HL-60/S4 treated with retinoic acid at 250 ng/mL for 4 days and 3 days (cell line): ENCODE data around the gene DHX57.

ENCODE experiments used
- in situ Hi-C: fragments of 300-500 bp; cut with MboI; formaldehyde crosslinking; loops from 2 replicates; pipeline ENCODE4 v1.7.0; 2022; ENCODE audit warnings: low sequenced_read_pairs

DHX57 gene, protein sequence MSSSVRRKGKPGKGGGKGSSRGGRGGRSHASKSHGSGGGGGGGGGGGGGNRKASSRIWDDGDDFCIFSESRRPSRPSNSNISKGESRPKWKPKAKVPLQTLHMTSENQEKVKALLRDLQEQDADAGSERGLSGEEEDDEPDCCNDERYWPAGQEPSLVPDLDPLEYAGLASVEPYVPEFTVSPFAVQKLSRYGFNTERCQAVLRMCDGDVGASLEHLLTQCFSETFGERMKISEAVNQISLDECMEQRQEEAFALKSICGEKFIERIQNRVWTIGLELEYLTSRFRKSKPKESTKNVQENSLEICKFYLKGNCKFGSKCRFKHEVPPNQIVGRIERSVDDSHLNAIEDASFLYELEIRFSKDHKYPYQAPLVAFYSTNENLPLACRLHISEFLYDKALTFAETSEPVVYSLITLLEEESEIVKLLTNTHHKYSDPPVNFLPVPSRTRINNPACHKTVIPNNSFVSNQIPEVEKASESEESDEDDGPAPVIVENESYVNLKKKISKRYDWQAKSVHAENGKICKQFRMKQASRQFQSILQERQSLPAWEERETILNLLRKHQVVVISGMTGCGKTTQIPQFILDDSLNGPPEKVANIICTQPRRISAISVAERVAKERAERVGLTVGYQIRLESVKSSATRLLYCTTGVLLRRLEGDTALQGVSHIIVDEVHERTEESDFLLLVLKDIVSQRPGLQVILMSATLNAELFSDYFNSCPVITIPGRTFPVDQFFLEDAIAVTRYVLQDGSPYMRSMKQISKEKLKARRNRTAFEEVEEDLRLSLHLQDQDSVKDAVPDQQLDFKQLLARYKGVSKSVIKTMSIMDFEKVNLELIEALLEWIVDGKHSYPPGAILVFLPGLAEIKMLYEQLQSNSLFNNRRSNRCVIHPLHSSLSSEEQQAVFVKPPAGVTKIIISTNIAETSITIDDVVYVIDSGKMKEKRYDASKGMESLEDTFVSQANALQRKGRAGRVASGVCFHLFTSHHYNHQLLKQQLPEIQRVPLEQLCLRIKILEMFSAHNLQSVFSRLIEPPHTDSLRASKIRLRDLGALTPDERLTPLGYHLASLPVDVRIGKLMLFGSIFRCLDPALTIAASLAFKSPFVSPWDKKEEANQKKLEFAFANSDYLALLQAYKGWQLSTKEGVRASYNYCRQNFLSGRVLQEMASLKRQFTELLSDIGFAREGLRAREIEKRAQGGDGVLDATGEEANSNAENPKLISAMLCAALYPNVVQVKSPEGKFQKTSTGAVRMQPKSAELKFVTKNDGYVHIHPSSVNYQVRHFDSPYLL (N-terminal part only)

DNA sequence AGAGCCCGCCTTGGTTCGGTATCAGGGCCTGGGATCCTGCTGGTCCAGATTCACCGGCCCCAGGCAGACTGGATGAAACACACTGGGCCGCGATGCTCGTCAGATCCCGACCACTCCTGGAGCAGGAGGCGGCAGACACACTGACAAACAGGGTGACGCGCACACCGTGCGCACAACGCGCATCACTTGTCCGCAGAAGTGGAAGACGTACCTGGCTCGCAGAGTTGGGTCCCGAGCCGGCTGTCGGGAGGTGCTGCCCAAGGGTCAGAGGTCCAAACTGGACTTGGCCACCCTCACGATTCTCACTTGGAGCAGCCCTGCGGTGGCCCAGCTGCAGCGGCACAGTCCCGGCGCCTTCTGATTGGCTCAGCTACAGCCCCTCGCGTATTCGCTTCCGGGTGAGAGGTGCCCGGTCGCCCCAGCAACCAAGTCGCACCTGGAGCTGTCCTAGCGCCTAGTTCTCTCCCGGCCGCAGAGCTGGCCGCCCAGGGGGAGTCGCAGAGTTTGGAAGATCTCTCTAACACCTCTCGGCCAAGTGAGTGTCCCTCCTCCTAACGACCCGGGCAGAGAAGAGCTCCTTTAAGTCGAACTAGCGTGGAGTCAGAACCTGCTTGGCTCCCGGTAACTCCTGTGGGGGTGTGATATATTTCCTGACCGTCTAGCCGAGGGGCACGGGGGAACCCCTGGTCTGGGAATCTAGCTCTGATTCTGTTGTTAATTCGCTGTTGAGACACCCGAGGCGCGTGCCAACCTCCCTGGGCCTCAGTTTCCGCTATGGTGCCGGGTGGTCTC, at the start of gene DHX57, which contains the start of gene MORN2:
DHX57 (minus strand) TSS at position 359 of the 792 bp plus-strand sequence. CDS start 7,529 bp downstream, outside the sequence.
MORN2 (plus strand) TSS at position 401 of the 792 bp plus-strand sequence.
- in situ Hi-C loops, result no loop called here

DNA sequence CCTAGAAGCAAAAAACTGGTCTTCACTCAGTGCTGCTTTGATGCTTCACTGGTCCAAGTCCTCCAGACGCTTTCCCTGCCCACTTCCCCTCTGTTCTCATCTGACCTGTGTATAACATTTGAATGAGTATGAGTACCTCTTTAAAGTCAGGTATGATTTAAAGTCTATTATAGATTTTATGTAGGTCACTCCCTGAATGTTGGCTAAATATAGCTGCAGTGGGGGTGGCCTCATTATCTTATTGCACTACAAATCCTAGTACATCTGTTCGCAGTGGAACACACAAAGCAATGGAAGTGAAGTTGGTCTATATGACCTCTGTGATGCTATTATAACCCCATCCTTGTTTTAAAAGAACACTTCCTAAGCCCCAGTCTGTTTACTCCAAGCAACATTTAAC, 47.2 kb upstream of the DHX57 start:
- in situ Hi-C loops, result no loop called here

DNA sequence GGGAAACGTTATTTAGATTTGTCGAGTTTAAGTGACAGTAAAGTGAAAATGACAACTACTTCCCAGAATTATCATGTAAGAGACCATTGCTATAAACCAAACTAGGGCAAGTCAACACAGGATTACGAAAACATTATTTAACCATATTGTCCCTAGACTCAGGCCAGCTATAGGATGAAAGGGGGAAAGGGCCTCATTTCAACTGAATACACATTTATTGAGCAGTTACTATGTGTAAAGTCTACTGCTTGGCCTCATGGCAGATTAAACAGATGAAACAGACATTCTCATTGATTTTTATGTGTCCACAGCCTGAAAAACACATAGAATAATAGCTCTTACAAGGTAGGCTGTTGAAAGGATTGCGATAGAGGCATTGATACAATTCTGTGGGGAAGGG, 46.7 kb upstream of the DHX57 start:
- in situ Hi-C loops, result no loop called here

DNA sequence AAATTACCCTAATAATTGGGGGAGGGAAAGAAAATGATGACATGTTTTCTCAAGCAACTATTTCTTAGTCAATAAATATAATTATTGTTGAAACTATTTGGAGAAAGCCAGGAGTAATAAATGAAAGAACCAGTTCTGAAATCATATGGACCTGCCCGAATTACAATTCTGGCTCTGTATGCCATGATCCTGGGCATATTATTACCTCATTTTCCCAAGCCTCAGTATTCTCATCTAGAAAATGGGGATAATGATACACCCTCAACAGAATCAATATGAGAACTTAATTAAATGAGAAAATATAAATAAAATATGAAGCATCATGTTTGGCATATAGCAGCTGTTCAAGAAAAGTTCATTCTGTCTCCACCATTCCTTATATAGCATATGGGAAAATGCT, 36.9 kb upstream of the DHX57 start:
- in situ Hi-C loops, result no loop called here

DNA sequence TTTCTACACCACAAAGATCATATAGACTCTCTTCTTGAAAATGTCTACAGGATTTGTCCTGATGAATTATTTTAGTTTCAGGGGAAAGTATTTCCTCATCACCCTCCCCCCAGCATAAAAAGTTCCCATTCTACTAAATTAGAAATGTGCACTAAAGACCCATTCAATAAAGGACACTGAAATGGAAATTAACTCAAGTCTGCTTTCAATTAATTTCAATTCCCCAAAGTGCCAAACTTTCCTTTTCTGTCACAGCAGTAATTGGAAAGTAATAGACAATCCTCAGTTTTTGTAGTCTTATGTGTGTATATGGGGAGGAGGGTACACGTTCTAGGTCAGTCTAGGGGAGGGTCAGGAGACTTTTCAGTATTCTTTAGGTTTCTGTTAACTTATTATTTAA, 35.5 kb upstream of the DHX57 start:
- in situ Hi-C loops, result no loop called here

DNA sequence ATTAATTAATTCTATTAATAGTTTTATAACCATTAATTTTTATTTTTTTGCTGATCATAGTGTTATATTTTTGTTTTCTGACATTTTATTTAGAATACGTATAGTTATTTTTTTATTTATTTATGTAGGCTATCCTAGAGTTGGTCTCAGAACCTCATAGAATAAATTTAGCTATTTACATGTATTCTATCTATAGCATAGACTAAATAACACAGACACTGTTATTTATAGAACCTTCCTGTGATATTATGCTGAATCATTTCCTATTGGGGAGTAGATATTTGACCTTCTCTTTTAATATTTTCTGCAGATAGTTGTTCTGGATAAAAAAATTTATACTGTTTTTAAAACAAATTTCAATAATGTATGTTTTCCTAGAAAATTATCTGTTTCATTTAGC, 34.1 kb upstream of the DHX57 start:
- in situ Hi-C loops, result no loop called here

DNA sequence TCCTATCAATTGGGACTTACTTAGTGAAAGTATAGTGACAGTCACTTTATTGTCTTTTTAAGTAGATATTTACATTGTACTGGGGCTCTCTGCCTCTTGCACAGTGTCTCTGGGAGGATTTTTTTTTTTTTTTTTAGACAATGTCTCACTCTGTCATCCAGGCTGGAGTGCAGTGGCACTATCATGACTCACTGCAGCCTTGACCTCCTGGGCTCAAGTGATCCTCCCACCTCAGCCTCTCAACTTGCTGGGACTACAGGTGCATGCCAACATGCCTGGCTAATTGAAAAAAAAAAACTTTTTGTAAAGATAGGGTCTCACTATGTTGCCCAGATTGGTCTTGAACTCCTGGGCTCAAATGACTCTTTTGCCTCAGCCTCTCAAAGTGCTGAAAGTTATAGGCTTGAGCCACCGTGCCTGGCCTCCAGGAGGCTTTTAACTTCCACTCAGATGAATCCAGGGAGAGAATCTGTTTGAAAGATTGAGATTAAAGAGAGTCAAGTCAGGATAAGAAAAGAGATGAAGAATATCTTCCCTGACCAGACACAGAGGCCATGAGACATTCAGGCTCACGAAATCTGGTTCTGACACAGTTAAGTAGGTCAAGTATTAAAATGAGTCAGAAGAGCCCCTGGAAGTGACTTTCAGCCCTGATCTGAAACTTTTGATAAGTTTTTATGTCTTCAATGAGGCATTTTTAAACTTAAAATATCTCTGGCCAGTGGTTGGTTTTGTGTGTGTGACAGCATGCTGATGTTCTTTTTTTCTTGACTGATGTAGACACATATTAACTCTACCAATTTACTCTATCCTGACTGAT, 32.2 kb upstream of the DHX57 start:
- in situ Hi-C loops, result no loop called here

DNA sequence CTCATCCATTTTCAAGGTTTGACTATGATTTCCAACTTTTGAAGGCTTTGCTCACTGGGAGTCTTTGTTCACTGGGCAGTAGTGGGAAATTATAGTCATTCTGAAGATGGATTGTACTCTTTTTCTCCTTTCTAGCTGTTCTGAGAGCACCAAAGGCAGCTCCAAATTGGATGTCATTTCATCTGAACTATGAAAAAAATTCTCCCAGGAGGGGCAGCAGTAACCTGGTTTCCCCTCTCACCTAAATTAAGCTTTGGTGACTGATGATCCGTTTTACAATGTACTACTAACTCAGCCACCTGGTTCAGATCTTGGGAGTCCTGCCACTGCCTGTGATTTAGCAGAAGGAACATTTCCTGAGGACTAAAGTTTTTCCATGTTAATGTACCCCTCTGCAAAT, 31.5 kb upstream of the DHX57 start:
- in situ Hi-C loops, result no loop called here

DNA sequence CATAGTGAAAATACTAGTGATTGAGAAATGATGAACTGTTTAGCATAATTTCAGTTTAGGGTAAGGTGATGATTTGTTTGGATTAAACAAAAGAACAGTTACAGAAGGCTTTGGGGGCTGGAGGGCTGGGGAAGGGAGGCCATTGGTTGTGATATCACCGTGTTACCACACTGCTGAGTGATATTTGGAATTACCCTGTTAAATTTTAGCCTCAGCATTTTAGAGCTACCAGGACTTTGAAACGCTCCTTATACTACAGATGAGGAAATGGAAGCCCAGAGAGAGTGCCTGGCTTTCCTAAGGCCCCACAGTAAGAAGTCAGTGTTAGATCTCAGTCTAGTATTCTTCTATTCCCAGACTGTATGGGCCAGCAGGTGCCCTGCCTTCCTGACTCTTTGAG, 29.5 kb upstream of the DHX57 start:
- in situ Hi-C loops, result no loop called here

DNA sequence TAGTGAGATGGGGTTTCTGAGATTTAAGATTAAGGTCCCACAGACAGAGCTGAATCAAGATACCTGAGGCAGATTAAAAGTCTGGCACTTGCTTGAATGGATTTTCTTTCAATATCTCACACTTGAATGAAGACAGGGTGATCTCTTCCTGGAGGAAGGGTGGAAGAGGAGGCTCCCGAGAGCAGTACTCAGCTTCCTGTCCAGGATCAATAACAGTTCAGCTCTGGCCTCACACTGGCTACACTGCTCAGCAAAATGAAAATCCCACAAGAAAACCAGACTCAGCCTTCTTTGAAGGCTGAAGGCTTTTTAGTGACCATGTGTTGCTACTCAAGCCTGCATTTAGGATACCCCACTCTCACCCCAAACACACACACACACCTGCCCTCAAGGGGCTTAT, 25.0 kb upstream of the DHX57 start:
- in situ Hi-C loops, result no loop called here

DNA sequence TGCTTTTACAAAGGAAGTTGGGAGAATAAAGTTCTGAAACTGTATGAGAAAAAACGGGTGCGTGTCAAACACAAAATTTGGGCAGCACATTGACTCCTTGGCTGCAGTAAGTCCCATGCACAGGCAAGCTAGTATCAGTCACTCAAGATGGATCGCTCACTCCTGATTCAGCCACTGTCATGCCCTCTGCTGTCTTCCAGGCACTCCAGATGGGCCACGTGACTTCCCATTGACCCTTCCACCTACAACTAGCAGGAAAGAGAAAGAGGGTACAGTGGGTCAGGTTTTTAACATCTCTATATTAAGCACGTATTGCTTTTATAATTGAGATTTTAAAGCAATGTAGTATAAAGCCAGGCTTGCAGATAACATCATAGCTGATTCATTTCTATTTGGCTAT, 22.5 kb upstream of the DHX57 start:
- in situ Hi-C loops, result no loop called here

DNA sequence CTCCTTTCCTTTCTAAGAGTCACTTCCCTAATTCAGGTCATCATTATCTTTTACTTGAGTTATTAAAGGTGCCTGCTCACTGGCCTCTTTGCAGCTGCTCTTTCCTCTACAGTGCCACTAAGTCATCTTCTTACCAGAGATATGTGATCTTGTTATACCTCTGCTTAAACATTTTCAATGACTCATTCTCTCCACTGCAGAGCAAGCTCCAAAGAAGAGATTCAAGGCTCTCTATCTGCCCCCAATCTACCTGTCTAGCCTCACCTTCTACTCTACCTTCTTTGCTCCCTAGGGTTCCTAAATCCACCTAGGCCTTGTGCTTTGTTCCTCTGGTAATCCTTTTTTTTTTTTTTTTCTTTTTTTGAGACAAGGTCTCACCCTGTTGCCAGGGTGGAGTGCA, 17.1 kb upstream of the DHX57 start:
- in situ Hi-C loops, result no loop called here

DNA sequence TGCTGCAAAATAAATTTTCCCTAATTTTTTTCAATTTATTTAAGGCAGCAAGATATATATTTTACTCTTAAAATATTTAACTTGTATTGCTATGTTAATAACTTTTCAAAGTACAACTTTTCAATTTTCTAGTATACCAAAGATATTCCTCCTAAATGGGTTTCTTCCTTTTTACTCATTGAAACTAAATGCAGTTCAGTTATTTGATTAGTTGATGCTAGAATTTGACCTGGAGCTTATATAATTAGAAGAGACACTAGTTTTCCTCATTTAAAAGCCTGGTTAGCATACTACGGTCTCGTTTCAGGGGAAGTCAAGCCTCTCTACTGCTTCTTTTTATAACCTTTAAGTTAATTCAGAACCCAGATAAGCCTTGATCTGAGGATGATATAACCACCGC, 13.8 kb upstream of the DHX57 start, which contains the start of gene ARHGEF33:
ARHGEF33 (plus strand) TSS at position 301 of the 400 bp plus-strand sequence. CDS start 29,573 bp downstream, outside the sequence.
- in situ Hi-C loops, result no loop called here

DNA sequence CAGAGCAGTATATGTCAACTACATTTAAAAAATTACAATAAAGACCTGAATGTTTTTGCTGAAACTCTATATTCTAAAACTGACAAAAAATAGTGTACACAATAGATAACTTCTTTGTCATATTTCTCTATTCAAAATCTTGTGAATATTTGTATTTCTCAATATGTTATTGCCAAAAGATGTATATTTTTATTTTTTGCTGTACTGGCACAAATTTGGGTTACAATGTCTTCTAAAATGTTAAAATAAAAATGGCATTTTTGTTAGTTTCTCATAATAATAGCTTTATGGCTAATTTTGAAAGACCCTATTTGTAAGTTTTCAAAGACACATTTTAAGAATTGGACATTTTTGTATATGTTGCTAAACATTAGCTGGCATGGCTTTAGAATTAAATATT, 13.3 kb upstream of the DHX57 start:
- in situ Hi-C loops, result no loop called here

DNA sequence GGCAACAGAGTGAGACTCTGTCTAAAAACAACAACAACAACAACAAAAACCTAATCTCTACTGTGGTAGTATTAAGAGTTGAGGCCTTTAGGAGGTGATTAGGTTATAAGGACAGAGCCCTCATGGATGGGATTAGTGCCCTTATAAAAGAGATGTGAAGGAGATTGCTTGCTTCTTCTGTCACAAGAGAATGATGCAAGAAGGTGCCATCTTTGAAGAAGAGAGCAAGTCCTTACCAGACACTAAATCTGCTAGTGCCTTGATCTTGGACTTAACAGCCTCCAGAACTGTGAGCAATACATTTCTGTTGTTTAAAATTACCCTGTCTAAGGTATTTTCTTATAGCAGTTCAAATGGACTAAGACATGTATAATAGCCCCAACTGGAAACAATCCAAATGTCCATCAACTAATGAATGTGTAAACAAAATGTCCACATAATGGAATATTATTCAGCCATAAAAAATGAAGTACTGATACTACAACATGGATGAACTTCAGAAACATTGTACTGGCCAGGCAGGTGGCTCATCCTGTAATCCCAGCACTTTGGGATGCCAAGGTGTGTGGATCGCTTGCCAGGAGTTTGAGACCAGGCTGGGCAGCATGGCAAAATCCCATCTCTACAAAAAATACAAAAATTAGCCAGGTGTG, 12.3 kb upstream of the DHX57 start:
- in situ Hi-C loops, result no loop called here

DNA sequence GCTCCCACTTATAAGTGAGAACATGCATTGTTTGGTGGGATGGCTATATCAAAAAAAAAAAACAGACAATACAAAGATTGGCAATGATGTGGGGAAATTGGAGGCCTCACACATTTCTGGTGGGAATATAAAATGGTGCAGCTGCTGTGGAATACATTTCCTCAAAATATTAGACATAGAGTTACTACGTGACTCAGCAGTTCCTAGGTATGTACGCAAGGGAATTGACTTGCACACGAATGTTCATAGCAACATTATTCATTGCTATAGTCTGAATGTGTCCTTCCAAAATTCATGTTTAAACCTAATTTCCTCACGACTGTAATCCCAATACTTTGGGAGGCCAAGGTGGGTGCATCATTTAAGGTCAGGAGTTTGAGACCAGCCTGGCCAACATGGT, 11.6 kb upstream of the DHX57 start:
- in situ Hi-C loops, result no loop called here

DNA sequence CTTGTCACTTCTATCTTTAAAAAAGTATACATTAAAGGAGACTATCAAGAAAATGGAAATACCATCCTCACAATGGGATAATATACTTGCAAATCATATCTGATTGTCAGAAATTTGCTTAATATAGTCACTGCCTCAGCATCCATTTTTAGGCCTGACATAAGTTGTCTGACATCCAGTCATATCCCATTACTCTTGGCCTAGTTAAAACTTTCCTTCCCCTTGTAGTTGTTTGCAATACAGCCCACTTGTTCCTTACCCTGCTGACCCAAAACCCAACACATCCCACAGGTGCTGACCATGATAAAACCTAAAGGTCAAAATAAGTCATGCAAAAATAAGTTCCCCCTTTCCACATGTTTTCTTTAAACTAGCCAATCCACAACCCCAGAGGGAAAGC, 10.3 kb upstream of the DHX57 start:
- in situ Hi-C loops, result no loop called here

DNA sequence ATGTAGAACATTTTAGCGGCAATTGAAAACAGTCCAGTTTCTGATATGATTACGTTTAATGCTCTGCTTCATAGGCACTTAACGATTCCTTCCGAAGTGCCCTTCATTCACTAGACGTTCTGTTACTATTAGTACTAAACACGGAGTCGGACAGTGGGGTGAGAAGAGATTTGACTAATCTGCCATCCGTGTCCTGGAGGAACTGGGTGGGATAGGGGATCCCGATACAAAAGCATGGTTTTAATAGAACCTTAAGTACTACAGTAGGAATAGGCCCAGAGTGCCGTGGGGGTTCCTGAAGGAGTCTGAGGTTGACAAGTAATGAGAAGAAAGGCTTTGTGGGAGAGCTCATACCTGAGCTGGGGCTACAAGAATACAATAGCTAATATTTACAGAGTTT, 673 bp upstream of the DHX57 start:
- in situ Hi-C loops, result no loop called here

DNA sequence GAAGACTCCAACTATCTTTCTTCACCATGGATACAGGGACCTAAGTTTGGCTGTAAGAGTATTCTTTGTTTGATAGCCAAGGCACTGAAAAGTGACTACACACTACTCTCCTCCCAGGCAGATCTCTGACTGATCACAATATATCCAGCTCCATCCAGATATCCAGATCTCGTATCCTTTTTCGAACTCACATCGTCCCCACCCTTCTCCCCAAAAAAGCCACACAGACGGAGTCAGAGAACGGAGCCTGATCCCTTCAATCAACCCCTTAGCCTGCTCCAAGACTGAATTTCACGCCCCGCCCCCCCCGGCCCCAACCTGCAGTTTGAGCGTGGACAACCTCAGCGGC, 533 bp downstream of the DHX57 start:
- in situ Hi-C loops, result no loop called here
